B cell (primary cell): ENCODE measurements around the gene RP9. TPM values are rescaled to one million over a fixed set of nuclear protein-coding genes. Genes with fewer than 3 reads are reported as not detected.

ENCODE experiments used
- ATAC-seq: fragments of 200-7000 bp; cut with Tn5 transposase; one replicate; pipeline ENCODE4 v1.10.0; 2021; ENCODE audit warnings: low read depth, mild to moderate bottlenecking, moderate number of reproducible peaks, moderate library complexity
- CTCF ChIA-PET: fragments of 350-600 bp; sonication (Branson Sonifier 250); formaldehyde crosslinking; loops from one replicate; lab custom pipeline; 2021; ENCODE audit warnings: antibody characterized with exemption, inconsistent platforms; lab: Charles Lee
- POLR2A ChIA-PET: fragments of 350-600 bp; sonication (Branson Sonifier 250); formaldehyde crosslinking; loops from one replicate; lab custom pipeline; 2021; ENCODE audit warnings: antibody characterized with exemption; lab: Charles Lee
- DNase-seq: peaks from one replicate; pipeline ENCODE4 v3.0.0; 2013
- H2AFZ ChIP-seq: 2 replicates; pipeline ENCODE4 v1.6.1; 2012; ENCODE audit warnings: mild to moderate bottlenecking, low read depth, low read length; ENCODE audit not compliant: insufficient read depth, poor library complexity, severe bottlenecking
- H3K27ac ChIP-seq, 2 donors: 1 replicate in 1 of 2; 2 replicates in 1 of 2; pipeline ENCODE4 v1.5.1; 2012 to 2013; ENCODE audit warnings: low read length in 2 of 2, mild to moderate bottlenecking in 2 of 2, moderate library complexity in 1 of 2
- H3K27me3 ChIP-seq, 4 experiments: fragments of 200-600 bp in 1 of 4; sonication (generic) in 1 of 4; replicated peaks in 1 of 4; 1 replicate in 2 of 4; 2 replicates in 2 of 4; pipeline versions ENCODE4 v1.6.1 to v1.7.0; 2013 to 2016; ENCODE audit warnings: low read length in 3 of 4, mild to moderate bottlenecking in 2 of 4, mixed read lengths in 1 of 4, moderate library complexity in 1 of 4; ENCODE audit not compliant: insufficient read depth in 4 of 4, control insufficient read depth in 3 of 4; ENCODE audit errors: control extremely low read depth in 1 of 4
- H3K36me3 ChIP-seq, 2 experiments: replicated peaks in 1 of 2; 1 replicate in 1 of 2; 2 replicates in 1 of 2; pipeline versions ENCODE4 v1.6.1 to v1.7.1; 2013; ENCODE audit warnings: low read length in 1 of 2; ENCODE audit not compliant: insufficient read depth in 2 of 2, control insufficient read depth in 1 of 2; ENCODE audit errors: control extremely low read depth in 1 of 2, extremely low read depth in 1 of 2
- H3K4me1 ChIP-seq, 2 donors: fragments of 200-600 bp in 1 of 2; sonication (generic) in 1 of 2; 1 replicate in 1 of 2; 2 replicates in 1 of 2; pipeline versions ENCODE4 v1.5.1 to v1.6.1; 2013 to 2017; ENCODE audit warnings: low read length in 2 of 2; ENCODE audit not compliant: control insufficient read depth in 2 of 2, insufficient read depth in 2 of 2
- H3K4me2 ChIP-seq: replicated peaks from 2 replicates; pipeline ENCODE3; 2012; ENCODE audit warnings: mild to moderate bottlenecking, low read depth, low read length; ENCODE audit not compliant: poor library complexity, severe bottlenecking
- H3K4me3 ChIP-seq, 5 experiments: fragments of 200-600 bp in 1 of 5; sonication (generic) in 1 of 5; 1 replicate in 3 of 5; 2 replicates in 2 of 5; pipeline versions ENCODE4 v1.5.1 to v1.7.0; 2011 to 2016; ENCODE audit warnings: low read length in 4 of 5, mild to moderate bottlenecking in 4 of 5, low read depth in 2 of 5, control low read depth in 1 of 5, moderate library complexity in 1 of 5; ENCODE audit not compliant: insufficient read depth in 1 of 5; ENCODE audit errors: control extremely low read depth in 1 of 5, extremely low read depth in 1 of 5
- H3K79me2 ChIP-seq: fragments of 200-600 bp; sonication (generic); one replicate; pipeline ENCODE4 v1.6.0; 2016; ENCODE audit warnings: low read length; ENCODE audit not compliant: control insufficient read depth, insufficient read depth
- H3K9ac ChIP-seq: fragments of 200-600 bp; sonication (generic); 2 replicates; pipeline ENCODE4 v1.6.1; 2017; ENCODE audit warnings: mild to moderate bottlenecking, low read length, moderate library complexity
- H3K9me3 ChIP-seq, 3 donors: one replicate each; pipeline versions ENCODE4 v1.6.1 to v1.7.1; 2013; ENCODE audit warnings: low read length in 2 of 3; ENCODE audit not compliant: control insufficient read depth in 2 of 3, insufficient read depth in 1 of 3; ENCODE audit errors: control extremely low read depth in 1 of 3
- H4K20me1 ChIP-seq: 2 replicates; pipeline ENCODE4 v1.6.0; 2012; ENCODE audit warnings: mild to moderate bottlenecking, low read length; ENCODE audit not compliant: insufficient read depth, control insufficient read depth, poor library complexity, severe bottlenecking
- H3K27ac Mint-ChIP-seq: one replicate; pipeline ENCODE4 v1.8.0; 2021; ENCODE audit warnings: mixed read lengths
- H3K27me3 Mint-ChIP-seq: one replicate; pipeline ENCODE4 v1.8.0; 2021; ENCODE audit warnings: mixed read lengths
- H3K4me1 Mint-ChIP-seq: one replicate; pipeline ENCODE4 v1.8.0; 2021; ENCODE audit warnings: mixed read lengths
- H3K4me3 Mint-ChIP-seq: one replicate; pipeline ENCODE4 v1.8.0; 2021; ENCODE audit warnings: mixed read lengths
- H3K9me3 Mint-ChIP-seq: one replicate; pipeline ENCODE4 v1.8.0; 2022; ENCODE audit warnings: mixed read lengths; ENCODE audit not compliant: insufficient read depth
- EZH2 ChIP-seq: IDR thresholded peaks from 2 replicates; pipeline ENCODE4 v1.6.1; 2012; ENCODE audit warnings: borderline replicate concordance, low read depth, mild to moderate bottlenecking, moderate library complexity, low read length; ENCODE audit not compliant: insufficient read depth, poor library complexity, severe bottlenecking
- WGBS: methylation state at CpG from one replicate; pipeline ENCODE4 v1.1.5; 2013; ENCODE audit warnings: missing lambda C conversion rate; ENCODE audit not compliant: insufficient coverage; 5-methylcytosine and 5-hydroxymethylcytosine counted together
- intact Hi-C: fragments of 100-400 bp; cut with micrococcal nuclease; formaldehyde crosslinking; loops from one replicate; pipeline ENCODE4 v1.10.0; 2022
- polyA plus RNA-seq: library from polyadenylated mRNA; depleted of rRNA; stranded (reverse); fragments of >200 nt; gene quantifications from 2 replicates; pipeline ENCODE4 v1.2.3, GENCODE V29; 2012
- total RNA-seq, 2 donors: library from RNA; stranded (reverse); fragments of 120-200 nt in 1 of 2; gene quantifications; 1 replicate in 1 of 2; 2 replicates in 1 of 2; pipeline versions ENCODE4 v1.2.3 to v1.2.4, GENCODE V29; 2013 to 2022
- TF ChIP-seq, protein P1 (sequence below): fragments of 200-600 bp; IDR thresholded peaks from one replicate; pipeline ENCODE4 v1.8.0; 2022; ENCODE audit warnings: antibody characterized with exemption, mild to moderate bottlenecking

The RP9 gene
- total and polyA plus RNA-seq, 2 donors (not counting 1 experiment from before 2014, with no cell fraction given) = 23.0 to 69.4 TPM

DNA sequence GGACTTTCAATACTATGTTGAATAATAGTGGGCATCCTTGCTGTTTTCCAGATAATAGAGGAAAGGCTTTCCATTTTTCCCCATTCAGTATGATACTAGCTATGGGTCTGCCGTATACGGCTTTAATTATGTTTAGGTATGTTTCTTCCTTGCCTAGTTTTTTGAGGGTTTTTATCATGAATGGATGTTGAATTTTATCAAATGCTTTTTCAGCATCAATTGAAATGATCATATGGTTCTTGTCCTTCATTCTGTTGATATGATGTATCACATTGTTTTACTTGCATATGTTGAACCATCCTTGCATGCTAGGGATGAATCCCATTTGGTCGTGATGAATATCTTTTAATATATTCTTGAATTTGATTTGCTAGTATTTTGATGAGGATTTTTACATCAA is 9.2 kb upstream of the RP9 start:
- Mint-ChIP-seq H3K9me3 (peaks cover 4% of the 10 kb centered on the region), H3K27me3 (peaks cover 19% of the 10 kb centered on the region), H3K4me3 (no peak overlapping the region), H3K4me1 (no peaks in the 10 kb centered on the region), H3K27ac (no peak overlapping the region)
- no peak for ATAC-seq
- H3K9me3 ChIP-seq = peaks cover 0 to 4% (median 3%) of the 10 kb centered on the region in 3 donors
- H4K20me1 ChIP-seq = no peaks in the 10 kb centered on the region
- no peak for DNase-seq
- no CpG with 5 or more reads among the region's 3 CpGs for WGBS
- no peaks in the 10 kb centered on the region for H3K4me1 ChIP-seq
- intact Hi-C loops = no loop called here
- no peak overlapping the region for H3K9ac ChIP-seq
- H3K27ac ChIP-seq = no peak overlapping the region
- no peaks in the 10 kb centered on the region for H3K36me3 ChIP-seq
- H3K27me3 ChIP-seq = peaks cover 0 to 8% (median 3%) of the 10 kb centered on the region in 4 experiments
- no peak overlapping the region for H2AFZ ChIP-seq
- no peak overlapping the region for H3K4me3 ChIP-seq
- POLR2A ChIA-PET = no interaction called here
- no peaks in the 10 kb centered on the region for H3K79me2 ChIP-seq
- TF ChIP-seq, protein P1, sequence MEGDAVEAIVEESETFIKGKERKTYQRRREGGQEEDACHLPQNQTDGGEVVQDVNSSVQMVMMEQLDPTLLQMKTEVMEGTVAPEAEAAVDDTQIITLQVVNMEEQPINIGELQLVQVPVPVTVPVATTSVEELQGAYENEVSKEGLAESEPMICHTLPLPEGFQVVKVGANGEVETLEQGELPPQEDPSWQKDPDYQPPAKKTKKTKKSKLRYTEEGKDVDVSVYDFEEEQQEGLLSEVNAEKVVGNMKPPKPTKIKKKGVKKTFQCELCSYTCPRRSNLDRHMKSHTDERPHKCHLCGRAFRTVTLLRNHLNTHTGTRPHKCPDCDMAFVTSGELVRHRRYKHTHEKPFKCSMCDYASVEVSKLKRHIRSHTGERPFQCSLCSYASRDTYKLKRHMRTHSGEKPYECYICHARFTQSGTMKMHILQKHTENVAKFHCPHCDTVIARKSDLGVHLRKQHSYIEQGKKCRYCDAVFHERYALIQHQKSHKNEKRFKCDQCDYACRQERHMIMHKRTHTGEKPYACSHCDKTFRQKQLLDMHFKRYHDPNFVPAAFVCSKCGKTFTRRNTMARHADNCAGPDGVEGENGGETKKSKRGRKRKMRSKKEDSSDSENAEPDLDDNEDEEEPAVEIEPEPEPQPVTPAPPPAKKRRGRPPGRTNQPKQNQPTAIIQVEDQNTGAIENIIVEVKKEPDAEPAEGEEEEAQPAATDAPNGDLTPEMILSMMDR = no peak
- TF ChIP-seq EZH2 = no peak
- H3K4me2 ChIP-seq = no peak overlapping the region
- CTCF ChIA-PET = interaction anchor here (1.0 kb wide), 1 partner anchor 8 kb away, joined by 3 read pairs; no protein-coding TSS in a partner anchor

DNA sequence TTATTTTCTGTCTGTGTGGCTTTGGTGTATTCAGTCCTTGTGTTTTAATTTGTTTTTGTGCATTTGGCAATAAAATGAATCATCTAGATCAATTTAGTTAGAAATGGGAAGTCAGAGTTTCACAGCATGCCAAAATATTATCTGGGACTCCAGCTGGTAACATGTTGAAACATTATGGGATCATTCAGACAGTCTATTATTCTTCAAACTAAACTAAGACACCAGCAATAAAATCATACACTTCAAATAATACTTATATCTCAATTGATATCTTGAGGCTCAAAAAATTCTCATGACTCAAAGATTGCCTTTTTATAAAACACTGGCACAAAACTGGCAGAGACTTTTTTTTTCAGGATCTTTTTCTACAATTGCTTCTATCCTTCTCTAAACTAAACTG is 5.8 kb upstream of the RP9 start:
- intact Hi-C loops = no loop called here
- H3K9me3 ChIP-seq = peaks cover 0 to 4% (median 3%) of the 10 kb centered on the region in 3 donors
- H3K27me3 ChIP-seq = peaks cover 0 to 4% (median 0%) of the 10 kb centered on the region in 4 experiments
- H3K4me1 Mint-ChIP-seq = peaks cover 1% of the 10 kb centered on the region
- POLR2A ChIA-PET = interaction anchor here (0.6 kb wide), 1 partner anchor 175 kb away, joined by 3 read pairs; no protein-coding TSS in a partner anchor
- H3K4me3 ChIP-seq = no peak overlapping the region
- H3K9me3 Mint-ChIP-seq = peaks cover 4% of the 10 kb centered on the region
- H3K27me3 Mint-ChIP-seq = peaks cover 26% of the 10 kb centered on the region
- peaks cover under 1 to 2% of the 10 kb centered on the region in 2 donors for H3K4me1 ChIP-seq
- H3K4me2 ChIP-seq = no peak overlapping the region
- TF ChIP-seq, protein P1 = no peak
- TF ChIP-seq EZH2 = no peak
- CTCF ChIA-PET = no interaction called here
- no peaks in the 10 kb centered on the region for H3K79me2 ChIP-seq
- H3K9ac ChIP-seq = no peak overlapping the region
- DNase-seq (no peak), ATAC-seq (no peak)
- H3K27ac ChIP-seq = no peak overlapping the region
- H3K4me3 Mint-ChIP-seq = no peak overlapping the region
- no peak overlapping the region for H3K27ac Mint-ChIP-seq
- no peak overlapping the region for H2AFZ ChIP-seq
- H3K36me3 ChIP-seq = no peaks in the 10 kb centered on the region
- H4K20me1 ChIP-seq = no peaks in the 10 kb centered on the region
